ENCODE measurements around the gene CDH6.

CDH6 gene

GRCh38 chr5:31193591-31194467 lies at the start of gene CDH6:
Gene CDH6 (plus strand): TSS chr5:31193686. CDS start chr5:31267474, 73,788 bp downstream.
- no peak for ATAC-seq
- no peak for DNase-seq

DNA sequence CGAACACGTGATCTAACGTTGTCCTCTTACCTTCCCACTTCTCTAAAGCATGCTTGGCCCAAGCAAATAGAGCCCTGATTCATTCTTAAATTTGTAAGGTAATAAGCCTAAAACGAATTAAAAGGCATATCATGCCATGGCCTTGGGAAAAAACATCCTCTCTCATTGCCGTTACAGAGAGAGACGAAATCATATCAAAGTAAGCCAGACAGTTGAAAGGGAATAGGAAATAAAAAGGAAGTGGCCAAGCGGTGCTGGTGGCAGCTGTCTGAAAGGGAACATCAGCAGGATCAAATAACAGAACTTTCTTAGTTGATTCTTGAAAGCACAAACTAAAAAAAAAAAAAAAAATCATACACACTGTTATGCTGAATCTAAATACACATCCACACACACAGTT lies 49.1 kb upstream of the CDH6 start:
- DNase-seq (no peak), ATAC-seq (no peak)

DNA sequence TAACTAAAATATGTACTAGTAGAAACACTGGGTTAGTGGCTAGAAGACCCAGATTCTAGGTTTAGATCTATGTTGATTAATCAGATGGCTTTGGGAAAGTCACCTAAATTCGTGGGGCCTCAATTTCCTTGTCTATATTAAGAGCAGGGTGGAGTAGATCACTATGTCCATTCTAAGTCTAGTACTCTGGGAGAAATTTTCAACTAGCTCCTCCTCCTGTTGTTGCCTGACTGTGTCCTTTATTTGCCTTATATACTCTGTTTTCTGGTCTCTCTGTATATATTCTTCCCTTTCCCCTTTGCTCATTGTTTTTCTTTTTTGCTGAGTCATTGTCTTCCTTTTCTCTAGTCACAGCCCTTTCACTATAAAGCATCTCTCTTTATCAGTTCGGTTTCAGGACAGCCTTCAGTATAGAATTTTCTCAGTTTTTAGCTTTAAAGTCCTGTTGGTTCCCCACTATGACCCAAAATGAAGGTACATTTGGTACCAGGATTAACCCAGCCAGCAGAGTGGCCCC lies 44.5 kb upstream of the CDH6 start:
- ATAC-seq (no peak), DNase-seq (no peak)

GRCh38 chr5:31153521-31153920 lies 40.0 kb upstream of the CDH6 start:
- no peak for ATAC-seq
- no peak for DNase-seq

GRCh38 chr5:31156631-31157160 lies 36.8 kb upstream of the CDH6 start:
- DNase-seq = no peak
- ATAC-seq = no peak

GRCh38 chr5:31157720-31158119 lies 35.8 kb upstream of the CDH6 start:
- ATAC-seq (no peak), DNase-seq (no peak)

DNA sequence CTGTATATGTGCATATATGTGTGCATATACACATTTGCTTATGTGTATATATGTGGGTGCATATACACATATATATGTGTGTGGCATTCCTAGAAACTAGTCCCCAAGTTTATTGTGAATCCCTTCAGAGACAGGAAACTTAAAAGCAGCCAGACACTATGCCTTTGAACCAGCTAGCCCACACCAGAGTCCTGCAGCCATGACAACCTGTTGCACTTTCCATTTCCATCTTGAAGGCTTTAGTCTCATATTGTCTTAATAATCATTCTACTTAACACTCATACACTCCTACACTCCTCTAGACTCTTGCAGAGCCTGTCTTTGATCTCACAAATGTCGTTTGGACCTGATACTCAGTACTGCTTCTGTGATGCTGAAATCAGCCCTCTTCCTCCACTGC lies 34.8 kb upstream of the CDH6 start:
- DNase-seq = no peak

DNA sequence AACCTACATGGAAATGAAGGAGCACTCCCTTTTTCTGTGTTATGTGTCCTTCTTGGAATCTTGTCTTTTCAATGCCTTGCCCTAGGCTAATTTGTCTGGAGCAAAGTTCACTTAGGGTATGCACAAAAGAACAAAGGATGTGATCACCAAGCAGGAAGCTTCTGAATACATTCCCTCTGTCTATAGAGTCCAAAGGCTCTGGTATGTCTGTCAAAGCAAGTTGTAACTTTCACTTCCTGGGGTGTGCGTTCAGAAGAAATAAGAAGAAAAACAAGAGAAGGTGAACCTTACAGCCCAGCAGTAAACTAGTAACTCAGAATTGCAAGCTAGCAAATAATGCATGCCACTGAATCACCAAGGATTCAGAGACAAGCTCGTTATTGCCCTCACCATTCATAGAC lies 31.7 kb upstream of the CDH6 start:
- ATAC-seq (no peak), DNase-seq (no peak)

More for the DNA sequence above, 34.8 kb upstream of the CDH6 start:
- no peak for ATAC-seq

DNA sequence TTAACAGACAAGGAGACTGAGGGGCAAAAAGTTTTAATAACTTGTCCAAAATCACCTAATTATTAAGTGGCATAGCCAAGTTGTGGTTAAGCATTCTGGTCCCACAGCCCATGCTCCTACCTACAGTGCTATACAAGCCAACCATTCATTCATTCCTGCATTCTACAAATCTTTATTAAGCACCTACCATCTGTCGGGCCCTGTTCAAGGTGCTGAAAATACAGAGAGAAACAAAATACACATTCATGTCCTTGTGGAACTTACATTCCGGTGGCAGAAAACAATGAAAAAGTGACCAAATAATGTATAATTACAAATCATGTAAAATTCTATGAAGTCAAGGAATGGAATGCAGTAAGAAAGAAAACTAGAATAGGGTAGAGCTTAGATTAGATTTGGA lies 27.8 kb upstream of the CDH6 start:
- DNase-seq (no peak), ATAC-seq (no peak)

GRCh38 chr5:31169379-31169778 lies 24.1 kb upstream of the CDH6 start:
- ATAC-seq (no peak), DNase-seq (no peak)

- ATAC-seq = no peak
- no peak for DNase-seq
Measured at GRCh38 chr5:31172881-31173280, 20.6 kb upstream of the CDH6 start.

DNA sequence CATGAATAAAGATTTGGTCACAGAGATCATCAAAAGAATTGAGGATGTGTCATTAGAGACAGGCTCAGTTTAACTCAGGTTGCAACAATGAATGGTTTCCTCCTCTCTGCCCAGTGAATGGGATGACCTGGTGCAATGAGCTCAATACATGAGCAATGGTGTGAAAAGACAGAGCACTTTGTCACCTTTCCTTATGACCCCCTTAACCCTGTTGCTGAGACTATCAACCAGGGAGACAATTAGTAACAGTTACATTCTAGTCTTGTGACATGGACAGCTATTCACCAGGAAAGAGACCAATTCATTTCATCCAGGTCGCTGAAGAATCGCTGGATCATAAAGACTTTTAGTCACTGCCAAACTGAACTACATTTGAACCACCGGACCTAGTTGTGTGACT lies 19.9 kb upstream of the CDH6 start:
- ATAC-seq (no peak), DNase-seq (no peak)

DNA sequence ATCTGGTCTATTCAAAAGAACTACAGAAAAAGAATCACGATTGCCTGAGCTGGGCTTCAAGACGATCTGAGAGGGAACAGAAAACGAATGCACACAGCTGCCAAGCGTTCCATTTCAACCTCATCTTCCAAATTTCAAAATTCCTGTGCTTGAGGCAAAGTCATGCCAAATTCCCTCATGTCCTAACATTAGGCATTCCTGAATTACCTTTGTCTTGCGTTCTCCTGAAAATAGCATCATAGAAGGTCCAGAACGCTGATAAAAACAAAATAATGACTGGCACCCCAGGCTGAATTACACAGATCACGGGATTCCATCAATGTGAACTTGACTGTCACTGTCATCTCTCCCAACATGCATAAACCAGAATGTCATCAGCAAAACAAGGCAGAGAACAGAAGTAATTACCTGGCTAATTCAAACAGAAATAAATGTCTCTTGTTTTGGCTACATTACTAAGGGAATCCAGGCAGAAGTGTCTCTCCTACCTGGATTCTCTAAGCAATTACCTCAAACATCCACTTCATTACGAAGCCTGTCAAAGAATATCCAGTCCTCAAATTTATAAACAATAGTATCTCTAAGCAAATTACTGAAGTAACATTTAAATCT lies 12.0 kb upstream of the CDH6 start:
- DNase-seq (no peak), ATAC-seq (no peak)

- ATAC-seq = no peak
- no peak for DNase-seq
Measured at GRCh38 chr5:31182136-31182535, 11.3 kb upstream of the CDH6 start.

GRCh38 chr5:31185951-31186350 lies 7.5 kb upstream of the CDH6 start:
- ATAC-seq (no peak), DNase-seq (no peak)

DNA sequence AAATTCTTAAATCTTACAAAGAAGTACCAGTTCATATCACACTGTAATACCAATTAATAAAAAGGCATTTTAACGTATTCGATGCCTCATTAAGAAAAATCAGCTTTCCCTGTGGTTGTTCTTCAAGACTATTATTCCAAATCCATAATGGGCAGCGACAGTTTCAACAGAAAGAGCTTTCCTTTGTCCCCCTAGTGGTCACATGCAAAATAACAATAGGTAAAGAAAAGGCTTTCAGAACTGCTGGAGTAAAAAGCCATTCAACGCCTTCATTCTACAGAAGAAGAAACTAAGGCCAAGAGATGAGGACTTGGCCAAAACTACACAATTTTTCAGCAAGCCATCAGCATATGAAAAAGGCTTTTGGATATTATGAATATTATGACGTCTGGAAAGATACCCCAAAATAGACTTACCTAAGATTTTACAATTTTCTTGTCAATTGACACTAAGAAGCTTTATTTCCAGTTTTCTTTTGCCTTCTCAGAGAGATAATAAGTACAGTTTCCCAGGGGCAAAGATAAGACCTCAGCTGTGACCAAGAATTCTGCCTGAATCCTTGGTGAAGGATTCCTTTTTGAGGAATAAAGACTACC lies 6.7 kb upstream of the CDH6 start:
- DNase-seq (no peak), ATAC-seq (no peak)

DNA sequence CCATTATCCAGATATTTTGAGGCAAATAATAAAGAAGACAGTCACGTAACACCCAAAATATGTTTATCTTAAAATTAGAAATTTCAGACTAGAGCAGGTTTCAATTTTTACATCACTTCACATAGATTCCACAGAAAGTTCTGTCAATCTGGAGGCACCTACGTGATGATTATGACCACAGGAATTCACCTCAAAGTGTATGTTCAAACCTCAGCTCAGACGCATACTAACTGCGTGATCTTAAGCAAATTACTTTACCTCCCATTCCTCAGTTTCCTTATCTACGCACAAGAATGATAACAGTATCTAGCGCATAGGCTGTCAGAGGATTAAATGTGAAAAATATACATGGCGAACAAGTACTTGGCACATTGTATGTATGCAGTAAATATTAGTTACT lies 5.9 kb upstream of the CDH6 start:
- no peak for ATAC-seq

DNA sequence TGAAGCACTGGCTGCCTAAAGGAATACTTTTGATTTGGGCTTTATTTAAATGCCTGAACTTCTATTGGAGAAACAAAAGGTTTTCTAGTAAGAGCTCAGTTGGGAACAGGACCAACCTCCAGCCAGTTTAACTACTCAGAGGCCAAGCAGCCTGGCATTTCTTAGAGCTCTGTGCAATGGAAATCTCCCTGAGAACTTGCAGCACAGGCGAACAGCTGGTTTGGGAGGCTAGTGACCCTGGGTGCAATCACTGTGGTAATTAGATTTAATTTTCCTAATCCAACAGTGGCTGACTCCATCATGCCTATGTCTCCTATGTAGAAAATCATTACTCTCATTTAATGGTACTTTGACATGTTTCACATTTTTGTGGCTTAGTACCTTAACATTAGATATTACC lies 1.0 kb upstream of the CDH6 start:
- no peak for ATAC-seq
- no peak for DNase-seq

More for the DNA sequence above, 5.9 kb upstream of the CDH6 start:
- DNase-seq = no peak

DNA sequence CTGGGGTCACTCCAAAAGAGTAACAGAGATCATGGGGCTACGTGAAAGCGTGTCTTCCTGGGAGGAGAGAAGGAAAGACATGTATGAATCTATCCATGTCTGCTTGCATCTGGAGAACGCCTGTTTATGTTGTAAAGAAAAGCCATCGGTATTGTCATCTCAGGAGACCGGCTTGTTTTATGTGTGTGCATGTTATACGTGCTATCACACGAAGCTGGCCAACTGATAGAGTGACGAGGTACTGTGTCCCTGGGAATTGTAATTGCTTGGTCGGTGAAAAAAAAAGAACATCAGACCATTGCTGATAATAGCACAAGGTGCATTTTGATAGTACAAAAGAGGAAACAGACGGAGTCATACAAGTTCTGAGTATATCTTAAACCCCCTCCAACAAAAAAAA lies 370 bp upstream of the CDH6 start:
- ATAC-seq (no peak), DNase-seq (no peak)

GRCh38 chr5:31194468-31194813 lies 955 bp downstream of the CDH6 start:
- ATAC-seq (no peak), DNase-seq (no peak)

GRCh38 chr5:31194892-31195555 lies 1.5 kb downstream of the CDH6 start:
- ATAC-seq = no peak
- DNase-seq = no peak

DNA sequence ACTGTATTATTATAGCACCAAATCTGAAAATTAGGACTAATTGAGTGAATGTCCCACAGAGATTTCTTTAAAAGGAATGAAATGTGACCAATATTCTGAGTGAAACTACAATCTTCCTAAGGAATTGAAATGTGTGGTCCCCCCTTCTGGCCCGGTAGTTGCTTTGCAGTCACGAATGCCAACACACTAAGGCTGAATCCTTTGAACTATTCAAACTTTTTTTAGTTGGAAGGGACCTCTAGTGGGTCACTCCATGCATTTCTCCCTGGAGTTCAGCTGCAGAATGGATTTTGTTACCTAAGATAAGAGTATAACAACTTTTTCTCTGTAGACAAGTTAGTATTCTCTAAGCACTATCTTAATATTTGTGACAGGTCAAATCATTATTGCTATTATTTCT lies 2.8 kb downstream of the CDH6 start:
- DNase-seq = no peak
- no peak for ATAC-seq

GRCh38 chr5:31197183-31197582 lies 3.7 kb downstream of the CDH6 start:
- ATAC-seq (no peak), DNase-seq (no peak)
